Glomerular endothelial cell (primary cell): Measurements from ENCODE around the gene SPTSSA. TPM values are rescaled to one million over a fixed set of nuclear protein-coding genes. Genes with fewer than 3 reads are reported as not detected.
"Not testable (repeated sequence)": the region's sequence is repeated elsewhere in the genome, so short reads cannot be mapped to it uniquely, and the experiment has no call there.

Experiments
- DNase-seq: peaks from one replicate; pipeline ENCODE4 v3.0.0-alpha.2; 2011; ENCODE audit warnings: low read depth, low spot score; ENCODE audit errors: extremely low read depth
- total RNA-seq: library from RNA; depleted of rRNA; stranded (reverse); fragments of >200 nt; gene quantifications from 2 replicates; pipeline ENCODE4 v1.2.3, GENCODE V29; 2015

The SPTSSA gene, protein sequence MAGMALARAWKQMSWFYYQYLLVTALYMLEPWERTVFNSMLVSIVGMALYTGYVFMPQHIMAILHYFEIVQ
- total RNA-seq = 13.3 and 18.8 TPM in 2 replicates

DNA sequence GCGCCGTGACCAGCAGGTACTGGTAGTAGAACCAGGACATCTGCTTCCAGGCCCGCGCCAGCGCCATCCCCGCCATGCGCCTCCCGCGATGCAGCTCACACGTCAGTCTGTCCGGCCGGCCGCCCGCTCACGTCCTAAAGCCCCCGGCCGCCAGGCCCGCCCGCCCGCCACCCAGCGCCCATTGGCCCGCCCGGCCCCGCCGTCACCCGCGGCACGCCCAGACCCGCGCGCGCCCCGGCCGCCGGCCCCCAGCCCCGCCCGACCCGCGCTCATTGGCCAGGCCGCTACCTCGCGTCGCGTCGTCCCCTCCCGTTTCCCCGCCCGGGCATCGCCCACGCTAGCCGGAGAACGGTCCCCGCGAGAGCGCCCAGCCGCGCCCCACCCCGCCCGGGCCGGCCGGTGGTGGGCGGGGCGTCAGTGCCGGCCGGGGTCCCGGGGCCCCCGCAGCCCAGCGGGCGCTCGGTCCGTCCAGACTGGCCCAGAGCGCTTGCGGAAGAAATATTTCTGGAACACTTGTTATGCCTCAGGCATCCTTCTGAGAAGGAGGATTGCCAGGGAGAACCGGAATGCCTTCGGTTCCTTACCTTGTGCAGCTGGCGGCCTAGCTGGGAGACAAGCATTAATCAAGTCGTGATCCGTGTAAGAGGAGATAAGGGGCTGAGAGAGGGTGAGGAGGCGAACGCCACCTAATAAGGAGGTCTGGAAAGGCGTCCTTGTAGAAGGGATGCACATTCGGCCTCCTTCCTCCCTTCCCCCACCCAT, at the start of gene SPTSSA:
SPTSSA (minus strand) TSS at position 109 of the 762 bp plus-strand sequence; CDS start at position 76, 33 bp downstream.
- DNase-seq = no peak

DNA sequence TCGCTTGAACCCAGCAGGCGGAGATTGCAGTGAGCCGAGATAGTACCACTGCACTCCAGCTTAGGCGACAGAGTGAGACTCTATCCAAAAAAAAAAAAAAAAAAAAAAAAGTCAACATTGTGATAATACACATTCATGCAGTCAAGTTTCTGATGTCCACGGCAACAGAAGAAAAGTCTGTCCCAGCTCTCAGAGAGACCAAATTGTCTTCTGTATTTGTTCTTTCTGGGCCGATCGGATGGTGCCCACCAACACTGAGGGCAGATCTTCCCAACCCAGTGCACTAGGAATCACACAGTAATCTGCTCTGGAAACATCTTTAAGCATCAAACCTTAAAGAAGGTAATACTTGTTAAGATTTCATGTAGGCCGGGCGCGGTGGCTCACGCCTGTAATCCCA, 45.8 kb upstream of the SPTSSA start:
- DNase-seq = no peak

DNA sequence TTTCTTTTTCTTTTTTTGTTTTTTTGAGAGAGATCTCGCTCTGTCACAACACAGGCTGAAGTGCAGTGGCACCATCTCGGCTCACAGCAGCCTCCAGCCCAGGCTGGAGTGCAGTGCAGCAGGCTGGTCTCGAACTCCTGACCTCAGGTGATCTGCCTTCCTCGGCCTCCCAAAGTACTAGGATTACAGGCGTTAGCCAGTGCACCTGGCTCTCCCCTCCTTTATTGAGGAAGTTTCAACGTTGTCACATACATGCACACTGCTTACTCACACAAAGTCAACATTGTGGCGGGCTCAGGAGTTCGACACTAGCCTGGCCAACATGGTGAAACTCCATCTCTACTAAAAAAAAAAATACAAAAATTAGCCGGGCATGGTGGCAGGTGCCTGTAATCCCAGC, 45.4 kb upstream of the SPTSSA start:
- no peak for DNase-seq

DNA sequence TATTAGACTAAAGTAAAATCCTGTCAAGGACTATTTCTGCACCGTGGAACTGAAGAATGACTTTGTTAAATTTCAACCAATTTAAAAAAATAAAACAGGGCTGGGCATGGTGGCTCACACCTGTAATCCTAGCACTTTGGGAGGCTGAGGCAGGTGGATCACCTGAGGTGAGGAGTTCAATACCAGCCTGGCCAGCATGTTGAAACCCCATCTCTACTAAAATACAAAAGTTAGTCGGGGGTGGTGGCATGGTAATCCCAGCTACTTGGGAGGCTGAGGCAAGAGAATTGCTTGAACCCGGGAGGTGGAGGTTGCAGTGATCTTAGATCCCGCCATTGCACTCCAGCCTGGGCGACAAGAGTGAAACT, 43.1 kb upstream of the SPTSSA start:
- not testable (repeated sequence) for DNase-seq

DNA sequence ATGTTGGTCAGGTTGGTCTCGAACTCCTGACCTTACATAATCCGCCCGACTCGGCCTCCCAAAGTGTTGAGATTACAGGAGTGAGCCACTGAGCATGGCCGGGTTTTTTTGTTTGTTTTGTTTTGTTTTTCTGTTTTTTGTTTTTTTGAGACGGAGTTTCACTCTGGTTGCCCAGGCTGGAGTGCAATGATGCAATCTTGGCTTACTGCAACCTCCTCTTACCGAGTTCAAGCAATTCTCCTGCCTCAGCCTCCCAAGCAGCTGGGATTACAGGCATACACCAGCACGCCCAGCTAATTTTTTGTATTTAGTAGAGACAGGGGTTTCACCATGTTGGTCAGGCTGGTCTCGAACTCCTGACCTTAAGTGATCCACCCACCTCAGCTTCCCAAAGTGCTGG, 42.0 kb upstream of the SPTSSA start:
- not testable (repeated sequence) for DNase-seq

DNA sequence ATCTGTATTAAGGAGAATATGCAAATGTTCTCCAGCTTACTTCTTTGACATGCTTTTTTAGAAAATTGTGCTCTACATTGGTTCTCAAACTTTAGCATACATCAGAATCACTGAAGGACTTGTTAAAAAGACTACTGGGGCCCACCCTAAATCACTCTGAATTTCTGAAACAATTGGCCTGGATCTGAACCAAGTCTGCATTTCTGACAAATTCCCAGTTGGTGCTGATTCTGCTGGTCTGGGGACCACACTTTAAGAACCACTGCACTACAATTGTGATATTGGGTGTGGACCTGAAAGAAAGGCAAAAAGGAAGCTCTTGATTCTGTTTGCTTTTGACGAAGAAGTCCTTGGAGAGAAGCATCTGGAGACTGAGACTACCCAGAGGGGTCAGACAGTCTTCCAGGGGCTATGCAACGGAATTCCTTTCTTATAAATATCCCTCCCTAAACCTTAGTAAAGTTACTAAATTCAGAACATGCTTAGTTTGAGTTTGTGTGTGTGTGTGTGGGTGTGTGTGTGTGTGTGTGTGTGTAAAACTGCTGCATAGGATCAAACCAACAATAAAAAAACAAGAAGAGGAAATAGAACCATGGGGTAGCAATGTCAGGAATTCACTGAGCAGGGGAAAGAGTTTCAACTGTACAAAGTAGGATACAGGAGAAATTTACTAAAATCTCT, 40.6 kb upstream of the SPTSSA start:
- no peak for DNase-seq

DNA sequence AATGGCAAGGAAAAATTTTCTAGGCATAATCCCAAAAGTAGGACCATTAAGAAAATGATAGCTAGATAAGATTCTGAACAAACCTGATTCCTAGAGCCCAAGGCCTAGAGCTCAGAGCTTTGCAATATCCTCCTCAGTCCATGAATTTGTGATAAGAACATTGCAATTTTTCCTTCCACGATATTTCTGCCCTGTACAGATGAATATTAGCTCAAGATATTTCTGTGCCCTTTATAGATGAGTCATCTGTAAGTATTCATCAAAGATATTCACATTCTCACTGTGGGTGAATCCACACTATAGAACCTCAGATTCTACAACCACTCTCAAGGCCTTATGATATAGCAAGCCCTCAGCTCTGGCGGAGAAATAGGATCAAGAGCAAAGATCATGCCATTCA, 40.0 kb upstream of the SPTSSA start:
- no peak for DNase-seq

DNA sequence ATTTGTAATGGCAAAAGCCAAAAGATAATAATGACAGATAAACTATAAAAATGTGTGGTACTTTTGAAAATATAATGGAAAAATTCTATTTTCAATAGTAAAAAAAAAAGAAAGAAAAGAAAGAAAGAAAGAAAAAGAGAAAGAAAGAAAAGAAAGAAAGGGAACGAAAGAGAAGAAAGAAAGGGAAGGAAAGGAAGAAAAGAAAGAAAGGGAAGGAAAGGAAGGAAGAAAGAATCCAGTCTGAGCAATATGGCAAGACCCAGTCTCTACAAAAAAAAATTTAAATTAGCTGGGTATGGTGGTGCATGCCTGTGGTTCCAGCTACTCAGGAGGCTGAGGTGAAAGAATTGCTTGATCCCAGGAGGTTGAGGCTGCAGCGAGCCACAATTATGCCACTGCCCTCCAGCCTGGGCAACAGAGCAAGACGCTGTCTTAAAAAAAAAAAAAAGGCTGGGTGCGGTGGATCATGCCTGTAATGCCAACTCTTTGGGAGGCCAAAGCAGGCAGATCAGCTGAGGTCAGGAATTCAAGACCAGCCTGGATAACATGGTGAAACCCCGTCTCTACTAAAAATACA, 39.1 kb upstream of the SPTSSA start:
- no peak for DNase-seq

DNA sequence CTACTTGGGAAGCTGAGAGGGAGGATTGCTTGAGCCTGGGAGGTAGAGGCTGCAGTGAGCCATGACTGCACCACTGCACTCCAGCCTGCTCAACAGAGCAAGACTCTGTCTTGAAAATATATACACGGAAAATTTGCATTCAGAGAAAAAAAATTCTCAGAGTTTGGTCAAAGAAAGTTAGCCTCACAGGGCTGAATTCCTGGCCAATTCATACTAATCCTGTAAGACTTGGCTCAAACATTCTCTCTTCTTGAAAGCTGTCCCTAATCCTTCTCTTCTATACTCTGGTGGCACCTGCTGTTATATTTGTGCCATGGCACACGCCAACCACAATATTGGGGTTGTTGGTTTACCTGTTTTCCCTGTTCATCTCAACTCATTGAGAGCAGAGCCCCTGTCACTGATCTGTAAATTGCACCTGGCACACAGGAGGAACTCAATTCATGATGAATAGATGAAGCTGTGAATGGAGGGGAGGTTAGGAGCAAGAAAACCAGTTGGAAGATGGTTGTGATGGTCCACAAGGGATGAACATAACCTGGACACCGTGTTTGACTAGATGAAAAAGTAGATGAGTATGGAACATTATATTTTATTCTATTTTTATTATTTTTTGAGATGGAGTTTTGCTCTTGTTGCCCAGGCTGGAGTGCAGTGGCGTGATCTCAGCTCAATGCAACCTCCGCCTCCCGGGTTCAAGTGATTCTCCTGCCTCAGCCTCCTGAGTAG, 36.8 kb upstream of the SPTSSA start:
- no peak for DNase-seq

DNA sequence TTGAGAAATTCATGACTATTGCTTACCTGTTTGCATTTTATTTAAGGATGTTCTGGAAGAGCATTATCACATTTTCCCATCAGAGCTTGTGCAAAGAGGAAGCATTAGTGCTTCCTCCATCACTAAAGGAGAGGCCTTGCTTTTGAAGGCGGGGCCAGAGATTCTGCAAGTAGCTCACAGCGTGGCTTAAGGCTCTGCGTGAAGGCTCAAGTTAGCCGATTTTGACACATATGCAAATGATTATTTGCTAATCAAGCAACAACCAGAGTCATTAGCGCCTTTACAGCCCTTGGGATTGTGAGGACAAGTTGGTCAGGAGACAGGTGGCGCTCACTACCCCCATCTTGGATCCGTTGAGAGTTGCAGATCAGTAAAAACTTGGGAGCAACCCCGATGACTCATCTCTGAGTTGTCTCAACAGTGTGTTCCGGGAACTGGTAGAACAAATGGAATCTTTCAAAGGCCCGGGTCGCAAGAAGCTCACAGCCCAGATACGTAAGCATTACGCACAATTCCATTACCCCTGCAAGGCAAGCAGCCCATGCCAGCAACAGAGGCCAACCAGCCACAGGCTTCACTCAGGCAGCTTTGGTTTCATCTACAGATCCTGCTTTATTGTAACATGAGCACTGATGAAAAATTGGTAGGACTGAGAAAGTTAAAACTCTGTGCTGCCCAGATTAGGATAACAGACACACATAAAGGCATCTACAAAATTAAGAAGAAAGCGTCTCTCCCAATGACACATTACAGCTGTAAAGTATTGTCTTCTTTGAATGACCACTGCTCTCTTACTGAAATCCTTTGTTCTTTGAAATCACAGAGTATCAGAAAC, 34.9 kb upstream of the SPTSSA start:
- peak; percentile 75 for DNase-seq

DNA sequence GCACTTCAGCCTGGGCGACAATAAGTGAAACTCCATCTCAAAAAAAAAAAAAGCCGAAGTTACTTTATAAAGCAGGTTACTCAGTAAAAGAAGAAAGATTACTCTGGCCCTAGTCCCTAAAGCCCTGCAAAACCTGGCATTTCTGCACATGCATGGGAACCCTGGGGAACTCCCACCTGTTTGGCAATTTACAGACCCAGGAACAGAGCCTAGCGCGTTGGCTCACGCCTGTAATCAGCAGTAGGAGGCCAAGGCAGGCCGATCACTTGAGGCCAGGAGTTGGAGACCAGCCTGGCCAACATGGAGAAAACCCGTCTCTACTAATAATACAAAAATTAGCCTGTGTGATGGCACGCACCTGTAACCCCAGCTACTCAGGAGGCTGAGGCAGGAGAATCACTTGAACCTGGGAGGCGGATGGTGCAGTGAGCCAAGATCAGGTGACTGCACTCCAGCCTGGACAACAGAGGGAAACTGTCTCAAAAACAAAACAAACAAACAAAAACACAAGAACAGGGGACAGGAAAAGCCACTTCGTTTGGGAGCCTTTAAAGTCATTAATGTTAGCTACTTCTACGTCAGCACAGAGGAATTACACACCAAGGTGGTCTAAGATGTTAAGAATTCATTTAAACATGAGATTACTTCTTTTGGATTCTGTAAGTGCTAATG, 34.1 kb upstream of the SPTSSA start:
- no peak for DNase-seq

DNA sequence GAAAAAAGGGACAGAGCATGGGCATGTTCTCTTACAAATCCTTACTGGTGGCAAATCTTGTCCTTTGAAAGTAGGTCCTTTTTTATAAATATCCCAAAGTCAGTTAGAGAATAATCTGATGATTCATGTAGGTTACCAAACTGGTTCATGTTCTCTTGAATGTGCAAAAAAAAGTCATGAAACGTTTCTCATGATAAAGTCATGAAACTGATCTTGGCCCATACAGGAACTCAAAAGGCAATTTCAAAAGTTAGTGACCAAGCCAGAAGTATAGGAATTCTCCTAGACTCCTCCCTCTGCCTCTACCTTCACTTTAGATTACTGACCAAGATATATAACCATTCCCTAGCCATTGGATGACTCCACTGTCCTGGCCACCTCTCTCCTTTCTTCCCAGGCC, 27.3 kb upstream of the SPTSSA start:
- no peak for DNase-seq

DNA sequence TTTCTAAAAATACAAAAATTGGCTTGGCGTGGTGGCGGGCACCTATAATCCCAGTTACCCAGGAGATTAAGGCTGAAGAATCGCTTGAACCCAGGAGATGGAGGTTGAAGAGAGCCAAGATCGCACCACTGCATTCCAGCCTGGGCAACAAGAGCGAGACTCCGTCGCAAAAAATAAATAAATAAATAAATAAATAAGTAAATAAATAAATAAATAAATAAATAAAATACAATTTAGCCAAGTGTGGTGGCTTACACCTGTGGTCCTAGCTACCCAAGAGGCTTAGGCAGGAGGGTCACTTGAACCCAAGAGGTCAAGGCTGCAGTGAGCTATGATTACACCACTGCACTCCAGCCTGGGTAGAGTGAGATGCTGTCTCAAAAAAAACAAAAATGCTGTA, 26.5 kb upstream of the SPTSSA start:
- no peak for DNase-seq

DNA sequence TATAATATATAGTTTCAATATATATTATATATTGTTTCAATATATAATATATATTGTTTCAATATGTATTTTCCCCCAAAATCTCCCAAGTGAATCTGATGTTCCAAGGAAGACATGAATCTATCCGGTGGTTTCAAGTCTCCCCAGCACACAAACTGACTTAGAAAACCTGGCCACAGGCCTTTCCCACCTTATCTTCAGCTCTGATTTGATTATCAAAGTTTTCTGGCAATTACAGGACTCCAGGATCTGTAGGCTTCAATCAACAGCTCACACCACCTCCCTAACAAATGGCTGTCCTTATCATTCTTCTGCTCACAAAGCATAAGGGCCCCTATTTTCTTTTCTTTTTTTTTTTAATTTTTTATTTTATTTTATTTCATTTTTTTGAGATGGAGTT, 22.7 kb upstream of the SPTSSA start:
- no peak for DNase-seq

DNA sequence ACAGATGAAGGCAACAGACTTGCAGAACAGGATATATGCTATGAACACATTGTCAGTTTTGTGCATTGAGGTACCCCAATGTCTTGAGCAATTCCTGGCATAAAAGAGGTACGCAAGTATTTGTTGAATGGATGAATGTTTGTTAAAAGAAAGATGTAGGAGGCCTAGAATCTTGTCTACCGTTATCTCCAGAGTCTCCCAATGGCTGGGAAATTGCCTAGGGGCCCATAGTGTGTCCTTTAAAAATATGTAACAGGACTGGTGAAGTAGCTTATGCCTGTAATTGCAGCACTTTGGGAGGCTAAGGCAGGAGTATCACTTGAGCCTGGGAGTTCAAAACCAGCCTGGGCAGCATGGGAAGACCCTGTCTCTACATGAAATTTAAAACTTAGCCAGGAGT, 20.4 kb upstream of the SPTSSA start:
- no peak for DNase-seq

DNA sequence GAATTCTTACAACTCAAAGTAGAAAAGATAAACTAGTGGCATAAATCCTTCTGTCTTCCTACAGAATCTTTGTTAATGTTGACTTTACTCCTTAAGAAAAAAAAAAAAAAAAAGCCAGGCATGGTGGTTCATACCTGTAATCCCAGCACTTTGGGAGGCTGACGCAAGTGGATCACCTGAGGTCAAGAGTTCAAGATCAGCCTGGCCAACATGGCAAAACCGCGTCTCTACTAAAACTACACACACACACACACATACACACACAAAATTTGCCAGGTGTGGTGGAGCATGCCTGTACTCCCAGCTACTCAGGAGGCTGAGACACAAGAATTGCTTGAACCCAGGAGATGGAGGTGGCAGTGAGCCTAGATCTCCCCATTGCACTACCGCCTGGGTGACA, 17.7 kb upstream of the SPTSSA start:
- DNase-seq = no peak

DNA sequence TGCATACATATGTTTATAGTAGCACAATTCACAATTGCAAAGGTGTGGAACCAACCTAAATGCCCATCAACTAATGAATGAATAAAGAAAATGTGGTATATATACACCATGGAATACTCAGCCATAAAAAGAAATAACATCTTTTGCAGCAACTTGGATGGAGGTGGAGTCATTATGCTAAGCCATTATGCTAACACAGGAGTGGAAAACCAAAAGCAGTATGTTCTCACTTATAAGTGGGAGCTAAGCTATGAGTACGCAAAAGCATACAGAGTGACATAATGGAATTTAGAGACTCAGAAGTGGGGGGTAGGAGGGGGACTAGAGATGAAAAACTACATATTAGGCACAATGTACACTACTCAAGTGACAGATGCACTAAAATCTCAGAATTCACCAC, 16.2 kb upstream of the SPTSSA start:
- no peak for DNase-seq

DNA sequence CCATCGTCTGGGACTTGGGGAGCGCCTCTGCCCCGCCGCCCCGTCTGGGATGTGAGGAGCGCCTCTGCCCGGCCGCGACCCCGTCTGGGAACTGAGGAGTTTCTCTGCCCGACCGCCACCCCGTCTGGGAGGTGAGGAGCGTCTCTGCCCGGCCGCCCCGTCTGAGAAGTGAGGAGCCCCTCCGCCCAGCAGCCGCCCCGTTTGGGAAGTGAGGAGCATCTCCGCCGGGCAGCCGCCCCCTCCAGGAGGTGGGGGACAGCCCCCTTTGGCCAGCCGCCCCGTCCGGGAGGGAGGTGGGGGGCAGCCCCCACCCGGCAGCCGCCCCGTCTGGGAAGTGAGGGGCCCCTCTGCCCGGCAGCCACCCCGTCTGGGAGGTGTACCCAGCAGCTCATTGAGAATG, 14.0 kb upstream of the SPTSSA start:
- not testable (repeated sequence) for DNase-seq

DNA sequence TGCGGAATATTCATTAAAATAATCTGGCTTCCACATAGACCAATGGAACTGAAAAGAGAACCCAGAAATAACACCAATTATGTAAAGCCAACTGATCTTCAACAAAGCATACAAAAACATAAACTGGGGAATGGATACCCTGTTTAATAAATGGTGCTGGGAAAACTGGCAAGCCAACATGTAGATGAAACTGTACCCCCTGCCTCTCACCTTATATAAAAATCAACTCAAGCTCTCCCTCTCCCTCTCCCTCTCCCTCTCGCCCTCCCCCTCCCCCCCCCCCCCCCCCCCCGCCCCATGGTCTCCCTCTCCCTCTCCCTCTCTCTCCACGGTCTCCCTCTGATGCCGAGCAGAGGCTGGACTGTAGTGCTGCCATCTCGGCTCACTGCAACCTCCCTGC, 13.1 kb upstream of the SPTSSA start:
- DNase-seq = no peak

DNA sequence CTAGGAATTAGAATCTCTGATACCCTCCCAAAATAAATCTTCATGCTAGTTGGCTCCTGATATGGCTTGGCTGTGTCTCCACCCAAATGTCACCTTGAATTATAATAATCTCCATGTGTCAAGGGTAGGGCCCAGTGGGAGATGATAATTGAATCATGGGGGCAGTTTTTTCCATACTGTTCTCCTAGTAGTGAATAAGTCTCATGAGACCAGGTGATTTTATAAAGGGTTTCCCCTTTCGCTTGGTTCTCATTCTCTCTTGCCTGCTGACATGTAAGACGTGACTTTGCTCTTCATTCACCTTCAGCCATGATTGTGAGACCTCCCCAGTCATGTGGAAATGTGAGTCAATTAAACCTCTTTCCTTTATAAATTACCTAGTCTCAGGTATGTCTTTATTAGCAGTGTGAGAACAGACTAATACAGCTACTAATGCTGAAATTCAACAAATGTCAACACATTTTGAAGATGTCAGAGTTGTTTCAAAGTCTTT, 12.2 kb upstream of the SPTSSA start:
- no peak for DNase-seq
